GM10266 (cell line): Measurements from ENCODE around the gene MYH10.
"Not testable (repeated sequence)": the region's sequence is repeated elsewhere in the genome, so short reads cannot be mapped to it uniquely, and the experiment has no call there.

Source experiments
- DNase-seq: peaks from one replicate; pipeline ENCODE4 v3.0.0; 2012; ENCODE audit errors: extremely low spot score
- CTCF ChIP-seq: IDR thresholded peaks from 2 replicates; pipeline ENCODE4 v1.5.1; 2012; ENCODE audit warnings: mild to moderate bottlenecking, low read depth; ENCODE audit not compliant: control insufficient read depth, insufficient read depth; ENCODE audit errors: missing control alignments

MYH10 gene

DNA sequence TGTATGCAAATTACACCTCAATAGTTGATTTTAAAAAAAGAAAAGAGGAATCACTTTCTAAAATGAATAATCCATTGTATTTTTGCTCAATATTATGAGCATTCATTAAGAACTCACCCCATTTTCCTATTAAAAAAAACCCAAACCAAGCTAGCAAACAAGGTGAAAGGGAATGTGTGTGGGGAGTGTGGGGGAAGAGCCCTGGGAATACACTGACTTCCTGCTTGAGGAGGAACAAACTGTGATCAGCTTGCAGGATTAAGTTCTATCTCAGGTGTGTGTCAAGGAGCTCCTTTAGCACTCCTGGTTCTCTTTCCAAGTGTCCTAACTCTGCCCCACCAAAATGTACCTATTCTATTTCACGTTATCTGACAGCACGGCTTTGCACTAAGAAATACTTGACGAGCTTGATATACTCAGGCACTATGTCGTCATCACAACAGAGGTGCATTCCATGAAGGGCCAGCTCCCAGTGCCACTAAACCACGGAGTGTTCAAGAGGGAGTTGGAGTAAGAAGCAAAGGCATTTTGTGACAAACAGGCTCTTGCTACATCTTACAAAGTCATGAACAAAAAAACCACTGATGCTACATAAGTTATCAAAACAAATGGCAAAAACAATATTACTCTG, 73.2 kb downstream of the MYH10 start:
- no peak for TF ChIP-seq CTCF

GRCh38 chr17:8556074-8556473, 74.5 kb downstream of the MYH10 start:
- TF ChIP-seq CTCF: no peak
- no peak for DNase-seq

More for the DNA sequence above, 73.2 kb downstream of the MYH10 start:
- no peak for DNase-seq

- no peak for TF ChIP-seq CTCF
- no peak for DNase-seq
Measured at GRCh38 chr17:8555062-8555461, 75.5 kb downstream of the MYH10 start.

DNA sequence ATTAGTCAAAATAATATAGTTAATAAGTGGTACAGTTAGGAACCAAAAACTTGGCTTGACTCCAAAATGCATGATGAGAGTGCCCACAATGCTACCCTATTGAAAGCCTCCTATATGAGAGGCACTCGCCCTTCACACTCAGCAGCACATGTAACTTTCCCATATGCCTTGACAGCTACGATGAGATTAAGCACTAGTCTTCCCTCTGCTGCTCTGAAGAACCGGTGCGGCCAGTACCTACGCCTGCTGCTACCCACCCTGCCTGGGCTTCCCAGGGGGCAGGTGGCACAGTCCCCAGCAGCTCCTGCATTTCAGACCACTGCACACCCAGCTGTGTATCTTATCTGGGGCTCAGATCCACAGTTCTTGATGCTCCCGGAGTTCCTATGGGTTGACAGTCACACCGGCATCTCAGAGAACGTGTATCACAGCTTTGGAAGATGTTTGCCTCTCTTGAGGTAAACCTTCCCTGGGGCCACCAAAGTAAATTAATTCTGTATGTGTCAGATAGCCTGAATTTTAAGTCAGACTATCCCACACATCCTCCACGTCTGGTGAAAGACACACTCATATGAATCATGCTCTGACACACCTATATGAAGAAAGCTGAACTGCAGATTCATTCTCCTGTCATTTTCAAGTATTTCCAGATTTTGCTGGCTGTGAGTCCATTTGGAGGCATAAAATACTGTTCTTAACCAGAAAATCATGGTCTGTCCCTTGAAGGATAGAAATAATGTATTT, 77.8 kb downstream of the MYH10 start:
- no peak for DNase-seq
- no peak for TF ChIP-seq CTCF

- TF ChIP-seq CTCF: no peak
- no peak for DNase-seq
Measured at GRCh38 chr17:8542599-8543502, 87.7 kb downstream of the MYH10 start.

GRCh38 chr17:8539976-8540375, 90.5 kb downstream of the MYH10 start:
- DNase-seq: not testable (repeated sequence)

DNA sequence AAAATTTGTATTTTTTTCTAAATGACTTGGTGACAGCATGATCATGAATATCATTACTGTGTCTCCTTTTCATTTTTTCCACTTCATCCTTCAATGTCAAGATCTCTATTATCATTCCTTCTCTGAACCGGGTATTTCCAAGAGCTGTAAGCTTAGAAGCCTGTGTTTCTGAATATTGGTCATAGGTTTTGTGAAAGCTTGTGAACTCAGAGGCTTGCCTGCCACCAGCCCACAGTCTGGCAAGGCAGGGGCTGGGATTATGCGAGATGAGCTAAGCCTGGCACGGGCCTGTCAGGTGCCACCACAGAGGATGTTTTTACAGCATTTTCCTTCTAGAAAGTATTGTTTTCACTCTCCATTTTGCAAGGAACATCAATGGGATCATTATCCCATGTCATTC, 92.8 kb downstream of the MYH10 start:
- DNase-seq: no peak
- TF ChIP-seq CTCF: no peak
